ENCODE data around the gene PMM1.

- TF ChIP-seq CTCF (optimal IDR thresholded peaks at IDR 0.05 in 1 of 3, IDR thresholded peaks at IDR 0.05 in 1 of 3, conservative IDR thresholded peaks at IDR 0.05 in 1 of 3; ENCODE audit: extremely low read depth in 1 of 3, insufficient read depth in 2 of 3, low read length in 3 of 3) = no peak
- no peak for TF ChIP-seq EZH2 (IDR thresholded peaks at IDR 0.05; ENCODE audit: low read length)
These were observed 9.4 kb upstream of the PMM1 start for GRCh38 chr22:41598891-41599635.
